ENCODE data around the gene MGRN1.

- TF ChIP-seq CTCF (IDR thresholded peaks at IDR 0.05; ENCODE audit: insufficient read depth, low read depth, low read length) (no peak), EZH2 (IDR thresholded peaks at IDR 0.05; ENCODE audit: insufficient read depth, low read length) (no peak)
These were observed 60.1 kb downstream of the MGRN1 start for GRCh38 chr16:4684763-4685162.

Data from astrocyte (in vitro differentiated cells and primary cell).